Measurements from ENCODE around the gene ALK. TPM values are rescaled to one million over a fixed set of nuclear protein-coding genes. Genes with fewer than 3 reads are reported as not detected.

Gene ALK
- total RNA-seq, 1 experiment from 2014 or later: not detected

DNA sequence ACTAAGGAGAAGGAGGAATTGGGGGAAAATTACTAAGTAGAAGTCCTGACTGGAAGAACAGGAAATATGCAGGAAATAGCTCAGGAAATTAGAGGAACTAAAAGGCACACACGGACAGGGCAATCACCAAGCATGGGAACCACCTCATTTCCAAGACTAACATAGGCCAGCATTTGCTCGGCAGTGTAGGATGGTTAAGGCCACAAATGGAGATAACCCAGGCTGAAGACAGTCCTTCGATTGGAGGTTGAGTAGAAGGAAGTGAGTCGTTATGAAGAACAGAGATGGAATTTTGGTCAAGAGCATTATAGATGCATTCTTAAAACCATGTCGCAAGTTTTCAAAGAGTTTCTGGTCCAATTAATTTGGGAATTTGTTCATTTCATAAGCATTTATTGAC, 401.4 kb downstream of the ALK start:
- TF ChIP-seq, protein P1, sequence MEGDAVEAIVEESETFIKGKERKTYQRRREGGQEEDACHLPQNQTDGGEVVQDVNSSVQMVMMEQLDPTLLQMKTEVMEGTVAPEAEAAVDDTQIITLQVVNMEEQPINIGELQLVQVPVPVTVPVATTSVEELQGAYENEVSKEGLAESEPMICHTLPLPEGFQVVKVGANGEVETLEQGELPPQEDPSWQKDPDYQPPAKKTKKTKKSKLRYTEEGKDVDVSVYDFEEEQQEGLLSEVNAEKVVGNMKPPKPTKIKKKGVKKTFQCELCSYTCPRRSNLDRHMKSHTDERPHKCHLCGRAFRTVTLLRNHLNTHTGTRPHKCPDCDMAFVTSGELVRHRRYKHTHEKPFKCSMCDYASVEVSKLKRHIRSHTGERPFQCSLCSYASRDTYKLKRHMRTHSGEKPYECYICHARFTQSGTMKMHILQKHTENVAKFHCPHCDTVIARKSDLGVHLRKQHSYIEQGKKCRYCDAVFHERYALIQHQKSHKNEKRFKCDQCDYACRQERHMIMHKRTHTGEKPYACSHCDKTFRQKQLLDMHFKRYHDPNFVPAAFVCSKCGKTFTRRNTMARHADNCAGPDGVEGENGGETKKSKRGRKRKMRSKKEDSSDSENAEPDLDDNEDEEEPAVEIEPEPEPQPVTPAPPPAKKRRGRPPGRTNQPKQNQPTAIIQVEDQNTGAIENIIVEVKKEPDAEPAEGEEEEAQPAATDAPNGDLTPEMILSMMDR (conservative IDR thresholded peaks at IDR 0.05): no peak
- Histone ChIP-seq H3K14ac (ENCODE audit: insufficient read depth, low read length) (no peak overlapping the region), H4K8ac (replicated peaks; ENCODE audit: insufficient read length, low read depth, low read length) (no peak overlapping the region), H3K56ac (ENCODE audit: insufficient read length, low read depth, low read length) (no peak overlapping the region), H3K4me2 (ENCODE audit: insufficient read depth, insufficient read length, low read length) (no peak overlapping the region), H3K9ac (ENCODE audit: extremely low read depth, insufficient read length, low read length) (no peak overlapping the region), H2BK15ac (ENCODE audit: low read depth, low read length) (no peak overlapping the region), H3K27me3 (ENCODE audit: insufficient read depth, low read length) (no peaks in the 10 kb centered on the region), H2BK120ac (ENCODE audit: low read depth, low read length, poor library complexity, severe bottlenecking) (no peak overlapping the region), H3T11ph (ENCODE audit: low read length) (no peak overlapping the region), H2BK12ac (ENCODE audit: insufficient read length, low read depth, low read length) (no peak overlapping the region), H2AK5ac (ENCODE audit: insufficient read length, low read length) (no peak overlapping the region), H2BK5ac (ENCODE audit: insufficient read length, low read length) (no peak overlapping the region), H3K27ac (ENCODE audit: insufficient read length, low read depth, low read length) (no peak overlapping the region), H3K79me1 (ENCODE audit: insufficient read depth, low read depth, low read length, poor library complexity, severe bottlenecking) (no peaks in the 10 kb centered on the region), H3K18ac (ENCODE audit: insufficient read length, low read depth, low read length) (no peak overlapping the region), H3K79me2 (ENCODE audit: insufficient read depth, low read length) (no peaks in the 10 kb centered on the region), H2AFZ (ENCODE audit: low read length) (no peak overlapping the region), H3K23me2 (ENCODE audit: insufficient read length, low read depth, low read length, poor library complexity, severe bottlenecking) (no peaks in the 10 kb centered on the region), H4K20me1 (ENCODE audit: control insufficient read depth, insufficient read depth, insufficient read length) (no peaks in the 10 kb centered on the region), H4K91ac (ENCODE audit: insufficient read length, low read depth, low read length) (no peak overlapping the region), H4K5ac (ENCODE audit: insufficient read length, low read depth, low read length) (no peak overlapping the region), H3K9me3 (ENCODE audit: control insufficient read depth, low read depth, low read length) (no peaks in the 10 kb centered on the region), H3K4ac (ENCODE audit: low read depth, low read length) (no peak overlapping the region), H2BK20ac (ENCODE audit: low read depth, low read length, poor library complexity, severe bottlenecking) (no peak overlapping the region), H3K23ac (ENCODE audit: insufficient read length, low read depth, low read length) (no peak overlapping the region), H3K4me1 (ENCODE audit: insufficient read depth, low read length) (0 out of 2 replicates have a peak, but pooled peaks cover 4% of the 10 kb centered on the region)
- DNase-seq: no peak
- Mint-ChIP-seq H3K4me1 (peaks cover 14 to 21% of the 10 kb centered on the region in 2 experiments), H3K27me3 (ENCODE audit: low read depth) (0 out of 2 replicates have a peak, but pooled peaks cover 2% of the 10 kb centered on the region), H3K27ac (no peak overlapping the region; a peak in 1 of 7 replicates), H3K9me3 (no peaks in the 10 kb centered on the region; a peak in 1 of 5 replicates), H3K36me3 (ENCODE audit: insufficient read depth in 1 of 3, low read depth in 3 of 3) (no peaks in the 10 kb centered on the region), H3K4me3 (no peak overlapping the region)
- WGBS (ENCODE audit: extremely low coverage, insufficient read length, low lambda C conversion rate): 100% methylated on average over 1 of the region's 5 CpGs
